Measurements from ENCODE around the gene MCMBP. TPM values are rescaled to one million over a fixed set of nuclear protein-coding genes. Genes with fewer than 3 reads are reported as not detected.
"Not testable (repeated sequence)": the region's sequence is repeated elsewhere in the genome, so short reads cannot be mapped to it uniquely, and the experiment has no call there.

MCMBP gene
- total RNA-seq, 1 donor from 2014 or later: 52.1 TPM

- DNase-seq (ENCODE audit: low spot score): no peak
- ATAC-seq: no peak
- intact Hi-C loops (cut with DNase I): no loop called here
Measured at GRCh38 chr10:119805702-119806230, 66.9 kb downstream of the MCMBP start.

DNA sequence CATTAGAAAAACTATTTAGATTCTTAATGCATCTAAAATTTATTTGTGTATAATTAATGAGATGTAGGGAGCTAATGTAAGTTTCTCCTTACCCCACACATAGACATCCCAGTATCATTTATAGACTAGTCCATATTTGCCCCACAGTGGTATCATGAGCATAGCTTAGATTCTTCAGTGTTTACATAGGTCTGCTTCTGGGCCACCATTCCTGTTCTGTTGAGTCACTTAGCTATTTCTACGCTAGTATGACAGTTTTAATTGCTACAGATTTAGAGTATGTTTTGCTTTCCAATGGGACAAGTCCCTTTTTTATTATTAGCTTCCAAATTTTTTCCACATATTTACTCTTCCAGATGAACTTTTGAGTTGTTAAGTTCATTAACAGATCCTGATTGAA, 69.4 kb downstream of the MCMBP start:
- DNase-seq (ENCODE audit: low spot score): no peak
- no peak for ATAC-seq
- intact Hi-C loops (cut with DNase I): no loop called here

GRCh38 chr10:119801998-119802538, 70.6 kb downstream of the MCMBP start:
- intact Hi-C loops (cut with DNase I): no loop called here
- no peak for ATAC-seq
- no peak for DNase-seq (ENCODE audit: low spot score)

GRCh38 chr10:119801176-119801575, 71.5 kb downstream of the MCMBP start:
- ATAC-seq (no peak), DNase-seq (ENCODE audit: low spot score) (no peak)
- intact Hi-C loops (cut with DNase I): no loop called here

DNA sequence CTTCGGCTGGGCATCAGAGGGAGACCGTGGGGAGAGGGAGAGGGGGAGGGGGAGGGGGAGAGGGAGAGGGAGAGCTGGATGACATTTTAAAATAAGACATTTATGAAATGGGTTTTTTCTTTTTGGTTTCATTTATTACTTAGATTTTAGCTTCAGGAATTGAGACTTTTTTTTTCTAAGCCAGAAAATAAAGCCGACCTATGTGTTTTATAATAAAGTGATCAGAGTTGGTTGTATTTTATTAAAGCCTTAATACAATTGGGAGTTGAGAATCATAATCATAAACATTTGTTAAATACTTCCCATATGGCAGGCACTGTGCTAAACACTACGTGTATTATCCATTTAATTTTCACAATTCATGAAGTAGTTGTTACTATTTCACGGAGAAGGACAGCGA, 76.6 kb downstream of the MCMBP start:
- DNase-seq (ENCODE audit: low spot score): no peak
- no peak for ATAC-seq
- intact Hi-C loops (cut with DNase I): no loop called here

DNA sequence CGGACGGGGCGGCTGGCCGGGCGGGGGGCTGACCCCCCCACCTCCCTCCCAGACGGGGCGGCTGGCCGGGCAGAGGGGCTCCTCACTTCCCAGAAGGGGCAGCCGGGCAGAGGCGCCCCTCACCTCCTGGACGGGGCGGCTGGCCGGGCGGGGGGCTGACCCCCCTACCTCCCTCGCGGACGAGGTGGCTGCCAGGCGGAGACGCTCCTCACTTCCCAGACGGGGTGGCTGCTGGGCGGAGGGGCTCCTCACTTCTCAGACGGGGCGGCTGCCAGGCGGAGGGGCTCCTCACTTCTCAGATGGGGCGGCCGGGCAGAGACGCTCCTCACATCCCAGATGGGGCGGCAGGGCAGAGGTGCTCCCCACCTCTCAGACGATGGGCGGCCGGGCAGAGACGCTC, 77.5 kb downstream of the MCMBP start:
- ATAC-seq; intact Hi-C loops (cut with DNase I); DNase-seq (ENCODE audit: low spot score): not testable (repeated sequence)

DNA sequence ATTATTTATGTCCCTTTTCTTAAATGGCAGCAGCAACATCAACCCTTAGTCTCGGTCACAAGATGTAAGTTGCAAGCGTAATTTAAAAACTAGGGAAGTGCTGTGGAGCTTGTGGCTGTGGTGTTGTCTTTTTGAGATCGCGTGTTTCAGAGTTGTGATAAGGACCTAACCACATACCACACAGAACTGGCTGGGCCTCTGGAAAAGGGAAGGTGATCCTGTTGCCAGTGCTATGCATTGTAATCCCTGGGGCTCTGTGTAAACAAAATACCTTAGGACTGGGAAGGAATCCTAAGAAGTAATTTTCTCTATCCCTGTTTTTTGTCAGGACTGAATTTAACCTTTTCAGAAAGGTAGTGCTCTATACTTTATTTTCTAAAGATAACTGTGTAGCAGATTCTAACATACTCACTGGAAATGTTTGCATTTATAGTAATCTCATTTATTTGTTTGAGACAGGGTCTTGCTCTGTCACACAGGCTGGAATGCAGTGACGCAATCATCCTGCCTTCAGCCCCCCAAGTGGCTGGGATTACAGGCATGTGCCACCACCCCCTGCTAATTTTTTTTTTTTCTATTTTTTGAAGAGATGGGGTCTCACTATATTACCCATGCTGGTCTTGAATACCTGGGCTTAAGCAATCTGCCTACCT, 86.4 kb downstream of the MCMBP start:
- DNase-seq (ENCODE audit: low spot score): no peak
- intact Hi-C loops (cut with DNase I): no loop called here
- peak; percentile 55 for ATAC-seq

DNA sequence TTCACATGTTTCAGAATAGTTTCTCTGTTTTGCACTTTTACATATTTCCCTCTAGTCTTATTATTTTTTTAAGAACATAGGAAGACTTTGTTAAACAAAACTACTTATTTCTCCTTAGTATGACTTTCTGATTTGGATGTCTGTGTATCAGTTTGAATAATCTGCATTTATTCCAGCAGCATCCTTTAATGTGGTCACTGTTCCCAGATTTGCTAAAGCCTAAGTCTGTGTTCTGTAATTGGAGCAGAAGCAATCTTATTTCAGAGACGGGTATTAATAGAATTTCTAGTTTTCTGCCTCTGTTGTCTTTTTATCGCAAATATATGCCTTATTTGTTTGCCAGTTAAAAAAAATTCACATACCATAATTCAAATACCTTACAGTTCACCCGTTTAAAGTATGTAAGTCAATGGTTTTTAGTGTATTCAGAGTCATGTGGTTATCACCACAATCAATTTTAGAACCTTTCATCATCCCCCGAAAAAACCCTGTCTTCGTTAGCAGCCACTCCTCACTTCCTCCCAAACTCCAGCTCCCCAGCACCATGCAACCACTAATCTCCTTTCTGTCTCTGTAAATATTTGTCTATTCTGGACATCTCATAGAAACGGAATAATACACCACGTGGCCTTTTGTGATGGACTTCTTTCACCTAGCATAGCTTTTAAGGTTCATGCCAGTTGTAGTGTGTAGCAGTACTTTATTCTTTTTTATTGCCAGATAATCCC, 88.1 kb downstream of the MCMBP start:
- intact Hi-C loops (cut with DNase I): no loop called here
- DNase-seq (ENCODE audit: low spot score): no peak
- ATAC-seq: no peak

DNA sequence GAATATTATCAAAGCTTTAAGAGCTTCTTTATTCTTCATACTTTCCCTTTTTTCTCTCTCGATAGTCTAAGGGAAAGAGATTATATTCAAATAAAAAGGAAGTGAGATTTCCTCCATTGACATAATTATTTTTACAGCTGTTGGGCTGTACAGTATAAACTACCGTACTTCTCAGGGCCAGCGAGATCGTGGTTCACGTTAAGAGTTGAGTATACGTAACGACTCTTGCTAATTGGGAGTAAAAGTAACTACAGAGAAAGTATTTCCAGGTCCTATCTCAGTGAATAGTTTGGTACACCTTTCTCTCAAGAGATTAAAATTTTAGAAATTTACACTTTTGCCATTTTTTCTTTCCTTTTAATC, 89.0 kb downstream of the MCMBP start:
- intact Hi-C loops (cut with DNase I): no loop called here
- no peak for DNase-seq (ENCODE audit: low spot score)
- ATAC-seq: no peak

GRCh38 chr10:119782981-119783664, 89.5 kb downstream of the MCMBP start:
- intact Hi-C loops (cut with DNase I): no loop called here
- no peak for ATAC-seq
- no peak for DNase-seq (ENCODE audit: low spot score)

DNA sequence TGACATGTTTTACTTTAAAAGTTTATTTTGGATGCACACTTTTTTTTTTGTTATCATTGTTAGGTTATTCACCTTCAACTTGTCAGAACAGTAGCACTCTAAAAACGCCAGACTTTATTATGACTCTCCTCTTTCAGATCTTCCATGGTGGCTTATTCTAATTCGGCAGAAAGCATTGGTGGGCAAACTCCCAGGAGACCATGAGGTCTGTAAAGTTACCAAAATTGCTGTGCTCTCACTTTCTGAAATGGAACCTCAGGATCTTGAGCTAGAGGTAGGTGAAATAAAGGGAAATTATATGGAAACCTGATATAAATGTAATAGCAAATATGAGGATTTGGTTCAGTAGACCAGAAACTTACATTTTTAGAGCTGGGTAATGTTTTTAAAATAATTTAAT, 91.1 kb downstream of the MCMBP start:
- intact Hi-C loops (cut with DNase I): no loop called here
- DNase-seq (ENCODE audit: low spot score) (no peak), ATAC-seq (no peak)

DNA sequence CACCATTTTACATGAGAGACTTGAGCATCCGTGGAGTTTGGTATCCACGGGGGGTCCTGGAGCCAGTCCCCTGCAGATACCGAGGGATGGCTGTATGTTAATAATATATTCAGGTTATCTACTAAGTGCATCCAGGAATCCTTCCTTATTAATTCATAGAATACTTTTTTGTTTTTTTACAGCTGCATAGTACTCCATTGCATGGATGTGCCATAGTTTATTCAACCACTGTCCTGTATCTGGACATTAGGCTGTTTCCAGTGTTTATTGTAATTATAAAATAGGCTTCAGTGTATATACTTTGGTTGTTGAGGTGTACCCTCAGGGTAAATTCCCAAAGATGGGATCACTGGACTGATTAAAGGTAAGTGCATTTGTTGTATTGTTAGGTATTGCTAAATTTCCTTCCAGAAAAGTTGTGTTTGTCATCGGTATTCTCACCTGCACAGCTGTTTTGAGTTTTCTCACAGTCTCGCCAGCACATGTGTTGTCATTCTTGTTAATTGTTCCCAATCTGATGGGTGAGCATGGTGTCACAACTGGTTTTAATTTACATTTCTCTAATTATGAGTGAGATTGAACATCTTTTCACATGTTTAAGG, 91.7 kb downstream of the MCMBP start:
- ATAC-seq: no peak
- intact Hi-C loops (cut with DNase I): no loop called here
- no peak for DNase-seq (ENCODE audit: low spot score)

Other genes with a start within 250 kb of the MCMBP start
- gene BAG3, start 221.5 kb downstream of the MCMBP start, total RNA-seq: 50.1 TPM
- 50.6 TPM for gene INPP5F, start 146.8 kb downstream of the MCMBP start, total RNA-seq
- 45.6 TPM for gene SEC23IP, start 19.9 kb upstream of the MCMBP start, total RNA-seq